GM19193 (cell line): ENCODE results near the gene DCLK2.

Source experiments
- POLR2A ChIP-seq: IDR thresholded peaks from 4 replicates; pipeline ENCODE4 v1.6.1; 2011; ENCODE audit not compliant: insufficient read depth, insufficient read length; ENCODE audit errors: extremely low read depth

DCLK2 gene

GRCh38 chr4:150061086-150061776, 17.0 kb upstream of the DCLK2 start:
- TF ChIP-seq POLR2A = no peak

- no peak for TF ChIP-seq POLR2A
Observed at GRCh38 chr4:150063128-150063527, 15.1 kb upstream of the DCLK2 start.

GRCh38 chr4:150065740-150066139, 12.5 kb upstream of the DCLK2 start:
- TF ChIP-seq POLR2A = no peak

GRCh38 chr4:150067859-150068258, 10.4 kb upstream of the DCLK2 start:
- no peak for TF ChIP-seq POLR2A

GRCh38 chr4:150068300-150068960, 9.8 kb upstream of the DCLK2 start:
- no peak for TF ChIP-seq POLR2A

- TF ChIP-seq POLR2A = no peak
Observed at GRCh38 chr4:150069353-150069752, 8.9 kb upstream of the DCLK2 start.

- TF ChIP-seq POLR2A = no peak
Observed at GRCh38 chr4:150070464-150071170, 7.6 kb upstream of the DCLK2 start.

GRCh38 chr4:150072471-150072870, 5.8 kb upstream of the DCLK2 start:
- TF ChIP-seq POLR2A = no peak

- TF ChIP-seq POLR2A = no peak
Observed at GRCh38 chr4:150072906-150073714, 5.1 kb upstream of the DCLK2 start.

- TF ChIP-seq POLR2A = no peak
Observed at GRCh38 chr4:150074064-150074463, 4.2 kb upstream of the DCLK2 start.

- no peak for TF ChIP-seq POLR2A
Observed at GRCh38 chr4:150078579-150079080, 385 bp downstream of the DCLK2 start.

GRCh38 chr4:150079081-150079581, 886 bp downstream of the DCLK2 start:
- no peak for TF ChIP-seq POLR2A

- no peak for TF ChIP-seq POLR2A
Observed at GRCh38 chr4:150080337-150080736, 2.1 kb downstream of the DCLK2 start.

- no peak for TF ChIP-seq POLR2A
Observed at GRCh38 chr4:150080875-150081274, 2.6 kb downstream of the DCLK2 start.

- no peak for TF ChIP-seq POLR2A
Observed at GRCh38 chr4:150082241-150082640, 4.0 kb downstream of the DCLK2 start.
